ENCODE measurements around the gene ILF3.

- TF ChIP-seq, protein P1, sequence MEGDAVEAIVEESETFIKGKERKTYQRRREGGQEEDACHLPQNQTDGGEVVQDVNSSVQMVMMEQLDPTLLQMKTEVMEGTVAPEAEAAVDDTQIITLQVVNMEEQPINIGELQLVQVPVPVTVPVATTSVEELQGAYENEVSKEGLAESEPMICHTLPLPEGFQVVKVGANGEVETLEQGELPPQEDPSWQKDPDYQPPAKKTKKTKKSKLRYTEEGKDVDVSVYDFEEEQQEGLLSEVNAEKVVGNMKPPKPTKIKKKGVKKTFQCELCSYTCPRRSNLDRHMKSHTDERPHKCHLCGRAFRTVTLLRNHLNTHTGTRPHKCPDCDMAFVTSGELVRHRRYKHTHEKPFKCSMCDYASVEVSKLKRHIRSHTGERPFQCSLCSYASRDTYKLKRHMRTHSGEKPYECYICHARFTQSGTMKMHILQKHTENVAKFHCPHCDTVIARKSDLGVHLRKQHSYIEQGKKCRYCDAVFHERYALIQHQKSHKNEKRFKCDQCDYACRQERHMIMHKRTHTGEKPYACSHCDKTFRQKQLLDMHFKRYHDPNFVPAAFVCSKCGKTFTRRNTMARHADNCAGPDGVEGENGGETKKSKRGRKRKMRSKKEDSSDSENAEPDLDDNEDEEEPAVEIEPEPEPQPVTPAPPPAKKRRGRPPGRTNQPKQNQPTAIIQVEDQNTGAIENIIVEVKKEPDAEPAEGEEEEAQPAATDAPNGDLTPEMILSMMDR (IDR thresholded peaks at IDR 0.05): no peak
- no peak for TF ChIP-seq POLR2AphosphoS5 (IDR thresholded peaks at IDR 0.05; ENCODE audit: low read depth, low read length)
- TF ChIP-seq, protein P2, sequence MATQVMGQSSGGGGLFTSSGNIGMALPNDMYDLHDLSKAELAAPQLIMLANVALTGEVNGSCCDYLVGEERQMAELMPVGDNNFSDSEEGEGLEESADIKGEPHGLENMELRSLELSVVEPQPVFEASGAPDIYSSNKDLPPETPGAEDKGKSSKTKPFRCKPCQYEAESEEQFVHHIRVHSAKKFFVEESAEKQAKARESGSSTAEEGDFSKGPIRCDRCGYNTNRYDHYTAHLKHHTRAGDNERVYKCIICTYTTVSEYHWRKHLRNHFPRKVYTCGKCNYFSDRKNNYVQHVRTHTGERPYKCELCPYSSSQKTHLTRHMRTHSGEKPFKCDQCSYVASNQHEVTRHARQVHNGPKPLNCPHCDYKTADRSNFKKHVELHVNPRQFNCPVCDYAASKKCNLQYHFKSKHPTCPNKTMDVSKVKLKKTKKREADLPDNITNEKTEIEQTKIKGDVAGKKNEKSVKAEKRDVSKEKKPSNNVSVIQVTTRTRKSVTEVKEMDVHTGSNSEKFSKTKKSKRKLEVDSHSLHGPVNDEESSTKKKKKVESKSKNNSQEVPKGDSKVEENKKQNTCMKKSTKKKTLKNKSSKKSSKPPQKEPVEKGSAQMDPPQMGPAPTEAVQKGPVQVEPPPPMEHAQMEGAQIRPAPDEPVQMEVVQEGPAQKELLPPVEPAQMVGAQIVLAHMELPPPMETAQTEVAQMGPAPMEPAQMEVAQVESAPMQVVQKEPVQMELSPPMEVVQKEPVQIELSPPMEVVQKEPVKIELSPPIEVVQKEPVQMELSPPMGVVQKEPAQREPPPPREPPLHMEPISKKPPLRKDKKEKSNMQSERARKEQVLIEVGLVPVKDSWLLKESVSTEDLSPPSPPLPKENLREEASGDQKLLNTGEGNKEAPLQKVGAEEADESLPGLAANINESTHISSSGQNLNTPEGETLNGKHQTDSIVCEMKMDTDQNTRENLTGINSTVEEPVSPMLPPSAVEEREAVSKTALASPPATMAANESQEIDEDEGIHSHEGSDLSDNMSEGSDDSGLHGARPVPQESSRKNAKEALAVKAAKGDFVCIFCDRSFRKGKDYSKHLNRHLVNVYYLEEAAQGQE (IDR thresholded peaks at IDR 0.05; ENCODE audit: insufficient read depth in 1 of 2, low read depth in 2 of 2, low read length in 1 of 2): no peak
- no peak for TF ChIP-seq TCF7L2 (IDR thresholded peaks at IDR 0.05; ENCODE audit: low read depth, low read length)
Measured at GRCh38 chr19:10729411-10729810, 75.3 kb downstream of the ILF3 start.
